Endothelial cell of umbilical vein (primary cell): ENCODE data around the gene WDR41. TPM values are rescaled to one million over a fixed set of nuclear protein-coding genes. Genes with fewer than 3 reads are reported as not detected.

Experiments used
- BruUV-seq: library from RNA; stranded (reverse); fragments of 400-500 nt; replicated peaks from 2 replicates; lab custom pipeline; 2021; lab: Mats Ljungman, UMichigan
- CTCF ChIA-PET: fragments of 300-600, 350-600 bp; sonication (Branson Sonifier 250); formaldehyde crosslinking; loops from one replicate; lab custom pipeline; 2021; ENCODE audit warnings: antibody characterized with exemption, inconsistent platforms; lab: Charles Lee
- POLR2A ChIA-PET: fragments of 300-600, 350-600 bp; sonication (Branson Sonifier 250); formaldehyde crosslinking; loops from one replicate; lab custom pipeline; 2021; ENCODE audit warnings: antibody characterized with exemption, inconsistent platforms; lab: Charles Lee
- DNase-seq: peaks from one replicate; pipeline ENCODE4 v3.0.0-alpha.2; 2011; ENCODE audit warnings: low read depth, low spot score
- FAIRE-seq: peaks from 2 replicates; lab custom pipeline; 2011; peaks lifted over from hg19 to GRCh38; lab: Jason Lieb, UNC
- H2AFZ ChIP-seq: 2 replicates; pipeline ENCODE4 v1.6.0; 2012; ENCODE audit warnings: low read depth, low read length, control low read depth, inconsistent platforms
- H3K27ac ChIP-seq: 2 replicates; pipeline ENCODE4 v1.5.1; 2011; ENCODE audit warnings: low read depth, mild to moderate bottlenecking, control low read depth, low read length, moderate library complexity; ENCODE audit not compliant: insufficient read depth
- H3K27me3 ChIP-seq, 2 experiments: 2 replicates each; pipeline versions ENCODE4 v1.6.0 to v1.6.1; 2011; ENCODE audit warnings: low read length in 2 of 2, mixed read lengths in 1 of 2; ENCODE audit not compliant: control insufficient read depth in 2 of 2, insufficient read depth in 2 of 2
- H3K36me3 ChIP-seq, 2 experiments: 2 replicates in 1 of 2; 3 replicates in 1 of 2; pipeline ENCODE4 v1.5.1; 2011; ENCODE audit warnings: low read length in 2 of 2, mild to moderate bottlenecking in 1 of 2, moderate library complexity in 1 of 2; ENCODE audit not compliant: control insufficient read depth in 2 of 2, insufficient read depth in 2 of 2; ENCODE audit errors: extremely low read depth in 1 of 2
- H3K4me1 ChIP-seq: 3 replicates; pipeline ENCODE4 v1.5.1; 2011; ENCODE audit warnings: mild to moderate bottlenecking, low read length; ENCODE audit not compliant: control insufficient read depth, insufficient read depth; ENCODE audit errors: extremely low read depth
- H3K4me2 ChIP-seq: 2 replicates; pipeline ENCODE4 v1.6.1; 2011; ENCODE audit warnings: low read length, control low read depth, mixed read lengths; ENCODE audit not compliant: insufficient read depth
- H3K4me3 ChIP-seq, 3 experiments: fragments of 200-600 bp in 1 of 3; sonication (generic), shearing (Covaris generic) in 1 of 3; replicated peaks in 1 of 3; 2 replicates each; pipeline ENCODE4 v1.5.1; 2011 to 2016; ENCODE audit warnings: control low read depth in 3 of 3, low read length in 3 of 3, mild to moderate bottlenecking in 2 of 3, inconsistent platforms in 1 of 3, low read depth in 1 of 3, moderate library complexity in 1 of 3; ENCODE audit not compliant: insufficient read depth in 1 of 3
- H3K79me2 ChIP-seq: 2 replicates; pipeline ENCODE4 v1.6.0; 2012; ENCODE audit warnings: low read length, inconsistent platforms; ENCODE audit not compliant: control insufficient read depth, insufficient read depth
- H3K9ac ChIP-seq: replicated peaks from 2 replicates; pipeline ENCODE3; 2011; ENCODE audit warnings: low read length, control low read depth; ENCODE audit not compliant: insufficient read depth; ENCODE audit errors: extremely low read depth
- H3K9me1 ChIP-seq: replicated peaks from 3 replicates; pipeline ENCODE4 v1.6.0; 2011; ENCODE audit warnings: mild to moderate bottlenecking, low read length; ENCODE audit not compliant: control insufficient read depth, insufficient read depth; ENCODE audit errors: extremely low read depth
- H3K9me3 ChIP-seq: replicated peaks from 2 replicates; pipeline ENCODE4 v1.5.1; 2012; ENCODE audit warnings: low read length, inconsistent platforms; ENCODE audit not compliant: control insufficient read depth, insufficient read depth
- H4K20me1 ChIP-seq: replicated peaks from 2 replicates; pipeline ENCODE3; 2011; ENCODE audit warnings: mild to moderate bottlenecking, low read length; ENCODE audit not compliant: control insufficient read depth, insufficient read depth; ENCODE audit errors: extremely low read depth
- EZH2 ChIP-seq: IDR thresholded peaks from 2 replicates; pipeline ENCODE4 v1.6.1; 2012; ENCODE audit warnings: borderline replicate concordance, low read depth, mild to moderate bottlenecking, moderate library complexity, low read length, inconsistent platforms; ENCODE audit not compliant: severe bottlenecking
- FOS ChIP-seq: IDR thresholded peaks from 2 replicates; pipeline ENCODE4 v1.6.1; 2011; ENCODE audit warnings: mild to moderate bottlenecking, low read length, moderate library complexity, borderline replicate concordance; ENCODE audit not compliant: insufficient read depth
- GATA2 ChIP-seq: IDR thresholded peaks from 2 replicates; pipeline ENCODE4 v1.7.0; 2011; ENCODE audit warnings: low read depth, mild to moderate bottlenecking, moderate library complexity, mixed read lengths, low read length; ENCODE audit not compliant: insufficient read length, insufficient read depth
- JUN ChIP-seq: IDR thresholded peaks from 2 replicates; pipeline ENCODE4 v1.6.1; 2011; ENCODE audit warnings: borderline replicate concordance, low read depth; ENCODE audit not compliant: insufficient read length, insufficient read depth
- MAX ChIP-seq: IDR thresholded peaks from 2 replicates; pipeline ENCODE4 v1.6.1; 2011; ENCODE audit not compliant: insufficient read depth, insufficient read length
- MYC ChIP-seq: IDR thresholded peaks from one replicate; pipeline ENCODE4 v1.6.1; 2011; ENCODE audit warnings: mild to moderate bottlenecking, low read depth, low read length
- POLR2A ChIP-seq: IDR thresholded peaks from 2 replicates; pipeline ENCODE4 v1.6.1; 2012; ENCODE audit warnings: low read depth, mild to moderate bottlenecking, control low read depth, low read length
- POLR2AphosphoS5 ChIP-seq: IDR thresholded peaks from 2 replicates; pipeline ENCODE4 v1.6.1; 2012; ENCODE audit warnings: low read depth, mild to moderate bottlenecking, control low read depth, low read length, moderate library complexity; ENCODE audit not compliant: insufficient read depth
- dilution Hi-C: fragments of 300-500 bp; cut with MboI; formaldehyde crosslinking; loops from one replicate; pipeline ENCODE4 v1.15.0; 2019; ENCODE audit warnings: low sequenced_read_pairs; ENCODE audit not compliant: extremely low pct_ligation_motif_present
- intact Hi-C: fragments of 100-400 bp; cut with micrococcal nuclease; formaldehyde crosslinking; loops from one replicate; pipeline ENCODE4 v1.10.0; 2022
- polyA plus RNA-seq, 4 experiments: library from polyadenylated mRNA; depleted of rRNA in 3 of 4; stranded (reverse) in 3 of 4; unstranded in 1 of 4; fragments of >200 nt; gene quantifications; 2 replicates each; pipeline versions ENCODE4 v1.2.1 to v1.2.3, GENCODE V29; 2011 to 2012; ENCODE audit warnings: missing spikeins in 1 of 4
- total RNA-seq: library from RNA; stranded (reverse); gene quantifications from 2 replicates; pipeline ENCODE4 v1.2.3, GENCODE V29; 2021
- TF ChIP-seq, protein P1 (sequence below), 2 donors: IDR thresholded peaks; 1 replicate in 1 of 2; 2 replicates in 1 of 2; pipeline ENCODE4 v1.5.1; 2011; ENCODE audit warnings: low read length in 2 of 2, mild to moderate bottlenecking in 2 of 2, moderate library complexity in 2 of 2, control low read depth in 1 of 2, inconsistent platforms in 1 of 2, low read depth in 1 of 2; ENCODE audit not compliant: insufficient read depth in 1 of 2; ENCODE audit errors: extremely low read depth in 1 of 2

WDR41 gene
- total and polyA plus RNA-seq, 2 donors (not counting 3 experiments of a cell fraction or from before 2014, with no cell fraction given), result 10.2 to 33.6 TPM

DNA sequence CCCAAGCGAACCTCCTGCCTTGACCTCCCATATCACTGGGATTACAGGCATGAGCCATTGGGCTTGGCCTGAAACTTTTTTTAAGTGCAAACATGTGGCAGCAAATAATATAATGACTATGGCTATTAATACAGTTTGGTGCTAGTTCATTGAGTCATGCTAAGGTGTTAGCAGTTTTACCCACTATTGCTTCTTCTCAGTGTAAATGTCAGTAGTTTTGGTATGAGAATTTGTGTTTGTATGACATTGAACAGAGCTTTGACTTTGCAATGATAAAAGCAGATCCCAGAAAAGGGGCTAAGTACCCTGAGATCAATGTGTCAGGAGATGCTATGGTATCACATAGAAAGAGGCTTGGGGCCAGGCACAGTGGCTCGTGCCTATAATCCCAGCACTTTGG, 67.2 kb downstream of the WDR41 start:
- no peak for FAIRE-seq
- no peak overlapping the region for H3K27ac ChIP-seq
- intact Hi-C loops, result no loop called here
- no peak overlapping the region for H3K9ac ChIP-seq
- H3K9me1 ChIP-seq, result no peaks in the 10 kb centered on the region
- no peak overlapping the region for H3K4me3 ChIP-seq
- H3K79me2 ChIP-seq, result no peaks in the 10 kb centered on the region
- no peaks in the 10 kb centered on the region for H4K20me1 ChIP-seq
- no peak for DNase-seq
- H2AFZ ChIP-seq, result no peak overlapping the region
- no peaks in the 10 kb centered on the region for H3K9me3 ChIP-seq
- TF ChIP-seq JUN (no peak), MYC (no peak), POLR2AphosphoS5 (no peak), GATA2 (no peak), POLR2A (no peak), FOS (no peak), EZH2 (no peak), MAX (no peak)
- TF ChIP-seq, protein P1, sequence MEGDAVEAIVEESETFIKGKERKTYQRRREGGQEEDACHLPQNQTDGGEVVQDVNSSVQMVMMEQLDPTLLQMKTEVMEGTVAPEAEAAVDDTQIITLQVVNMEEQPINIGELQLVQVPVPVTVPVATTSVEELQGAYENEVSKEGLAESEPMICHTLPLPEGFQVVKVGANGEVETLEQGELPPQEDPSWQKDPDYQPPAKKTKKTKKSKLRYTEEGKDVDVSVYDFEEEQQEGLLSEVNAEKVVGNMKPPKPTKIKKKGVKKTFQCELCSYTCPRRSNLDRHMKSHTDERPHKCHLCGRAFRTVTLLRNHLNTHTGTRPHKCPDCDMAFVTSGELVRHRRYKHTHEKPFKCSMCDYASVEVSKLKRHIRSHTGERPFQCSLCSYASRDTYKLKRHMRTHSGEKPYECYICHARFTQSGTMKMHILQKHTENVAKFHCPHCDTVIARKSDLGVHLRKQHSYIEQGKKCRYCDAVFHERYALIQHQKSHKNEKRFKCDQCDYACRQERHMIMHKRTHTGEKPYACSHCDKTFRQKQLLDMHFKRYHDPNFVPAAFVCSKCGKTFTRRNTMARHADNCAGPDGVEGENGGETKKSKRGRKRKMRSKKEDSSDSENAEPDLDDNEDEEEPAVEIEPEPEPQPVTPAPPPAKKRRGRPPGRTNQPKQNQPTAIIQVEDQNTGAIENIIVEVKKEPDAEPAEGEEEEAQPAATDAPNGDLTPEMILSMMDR (IDR thresholded peaks at IDR 0.05; ENCODE audit: extremely low read depth in 1 of 2, insufficient read depth in 1 of 2, low read depth in 1 of 2, low read length in 2 of 2), result no peak
- H3K4me2 ChIP-seq, result no peak overlapping the region
- ChIA-PET POLR2A (no interaction called here), CTCF (no interaction called here)
- H3K27me3 ChIP-seq, result peaks cover 0 to 2% of the 10 kb centered on the region in 2 experiments
- no peaks in the 10 kb centered on the region for H3K4me1 ChIP-seq
- peaks cover 0 to 3% of the 10 kb centered on the region in 2 experiments for H3K36me3 ChIP-seq
- dilution Hi-C loops, result no loop called here
- no TSS peak for BruUV-seq
